Thyroid gland (tissue), 4 donors: ENCODE measurements around the gene CSTF1. TPM values are rescaled to one million over a fixed set of nuclear protein-coding genes. Genes with fewer than 3 reads are reported as not detected.

Experiments used
- DNase-seq, 2 donors: peaks; one replicate each; pipeline ENCODE4 v3.0.0-alpha.2; 2019
- H3K27ac ChIP-seq, 3 donors: fragments of 200-600 bp; sonication (generic); 1 replicate in 2 of 3; 2 replicates in 1 of 3; pipeline ENCODE4 v1.5.1; 2016 to 2019; ENCODE audit warnings: mild to moderate bottlenecking in 1 of 3, moderate library complexity in 1 of 3
- H3K27me3 ChIP-seq: fragments of 200-600 bp; sonication (generic); one replicate; pipeline ENCODE4 v1.5.1; 2019
- H3K36me3 ChIP-seq, 2 donors: fragments of 200-600 bp; sonication (generic); one replicate each; pipeline ENCODE4 v1.5.1; 2016 to 2019
- H3K4me1 ChIP-seq, 2 donors: fragments of 200-600 bp; sonication (generic); one replicate each; pipeline ENCODE4 v1.5.1; 2017 to 2019
- H3K4me3 ChIP-seq, 3 donors: fragments of 200-600 bp; sonication (generic); replicated peaks in 1 of 3; 1 replicate in 2 of 3; 2 replicates in 1 of 3; pipeline ENCODE4 v1.5.1; 2016; ENCODE audit warnings: mild to moderate bottlenecking in 1 of 3
- H3K9me3 ChIP-seq: fragments of 200-600 bp; sonication (generic); one replicate; pipeline ENCODE4 v1.5.1; 2017
- POLR2A ChIP-seq, 2 donors: fragments of 450-650 bp; IDR thresholded peaks; one replicate each; pipeline ENCODE4 v1.6.1; 2017; ENCODE audit warnings: antibody characterized with exemption in 2 of 2, mild to moderate bottlenecking in 2 of 2, moderate library complexity in 1 of 2
- WGBS, 2 donors: methylation state at CpG; one replicate each; pipeline ENCODE4 v1.1.5; 2017; 5-methylcytosine and 5-hydroxymethylcytosine counted together
- intact Hi-C: fragments of 100-400 bp; cut with DNase I; formaldehyde crosslinking; loops from one replicate; pipeline ENCODE4 v1.15.1; 2023
- total RNA-seq, 4 donors: library from RNA; depleted of rRNA; stranded (reverse); fragments of >200 nt; gene quantifications; one replicate each; pipeline ENCODE4 v1.2.3, GENCODE V29; 2016
- TF ChIP-seq, protein P1 (sequence below), 6 experiments: fragments of 200-600 bp in 3 of 6; fragments of 450-650 bp in 3 of 6; sonication (generic) in 3 of 6; IDR thresholded peaks; one replicate each; pipeline ENCODE4 v1.5.1; 2016 to 2019; ENCODE audit warnings: antibody characterized with exemption in 6 of 6, mild to moderate bottlenecking in 2 of 6, inconsistent platforms in 1 of 6, moderate library complexity in 1 of 6

The CSTF1 gene
- total RNA-seq, 4 donors from 2014 or later: 26.9 to 36.8 (median 32.6) TPM

DNA sequence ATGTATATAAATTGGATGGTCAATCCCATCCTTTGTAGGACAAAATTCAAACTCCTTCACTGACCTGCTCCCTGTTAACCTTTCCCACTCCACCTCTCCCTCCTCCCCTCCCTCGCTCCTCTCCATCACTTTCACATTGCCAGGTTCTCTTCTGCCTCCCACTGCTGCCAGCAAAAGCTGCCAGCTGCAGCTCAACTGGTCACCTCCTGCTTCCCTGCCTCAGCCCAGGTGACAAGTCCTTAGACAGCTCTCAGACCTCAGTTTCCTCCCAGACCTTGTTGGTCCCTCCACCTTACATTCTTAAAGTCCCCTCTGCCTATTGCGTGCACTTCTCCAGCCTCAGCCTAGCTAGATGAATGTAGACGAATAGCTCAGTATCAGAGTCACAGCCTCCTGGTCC, 52.7 kb downstream of the CSTF1 start:
- WGBS, 2 donors: 86 to 91% methylated on average over 3 of the region's 3 CpGs
- TF ChIP-seq POLR2A (IDR thresholded peaks at IDR 0.05): no peak
- TF ChIP-seq, protein P1, sequence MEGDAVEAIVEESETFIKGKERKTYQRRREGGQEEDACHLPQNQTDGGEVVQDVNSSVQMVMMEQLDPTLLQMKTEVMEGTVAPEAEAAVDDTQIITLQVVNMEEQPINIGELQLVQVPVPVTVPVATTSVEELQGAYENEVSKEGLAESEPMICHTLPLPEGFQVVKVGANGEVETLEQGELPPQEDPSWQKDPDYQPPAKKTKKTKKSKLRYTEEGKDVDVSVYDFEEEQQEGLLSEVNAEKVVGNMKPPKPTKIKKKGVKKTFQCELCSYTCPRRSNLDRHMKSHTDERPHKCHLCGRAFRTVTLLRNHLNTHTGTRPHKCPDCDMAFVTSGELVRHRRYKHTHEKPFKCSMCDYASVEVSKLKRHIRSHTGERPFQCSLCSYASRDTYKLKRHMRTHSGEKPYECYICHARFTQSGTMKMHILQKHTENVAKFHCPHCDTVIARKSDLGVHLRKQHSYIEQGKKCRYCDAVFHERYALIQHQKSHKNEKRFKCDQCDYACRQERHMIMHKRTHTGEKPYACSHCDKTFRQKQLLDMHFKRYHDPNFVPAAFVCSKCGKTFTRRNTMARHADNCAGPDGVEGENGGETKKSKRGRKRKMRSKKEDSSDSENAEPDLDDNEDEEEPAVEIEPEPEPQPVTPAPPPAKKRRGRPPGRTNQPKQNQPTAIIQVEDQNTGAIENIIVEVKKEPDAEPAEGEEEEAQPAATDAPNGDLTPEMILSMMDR (IDR thresholded peaks at IDR 0.05): no peak

DNA sequence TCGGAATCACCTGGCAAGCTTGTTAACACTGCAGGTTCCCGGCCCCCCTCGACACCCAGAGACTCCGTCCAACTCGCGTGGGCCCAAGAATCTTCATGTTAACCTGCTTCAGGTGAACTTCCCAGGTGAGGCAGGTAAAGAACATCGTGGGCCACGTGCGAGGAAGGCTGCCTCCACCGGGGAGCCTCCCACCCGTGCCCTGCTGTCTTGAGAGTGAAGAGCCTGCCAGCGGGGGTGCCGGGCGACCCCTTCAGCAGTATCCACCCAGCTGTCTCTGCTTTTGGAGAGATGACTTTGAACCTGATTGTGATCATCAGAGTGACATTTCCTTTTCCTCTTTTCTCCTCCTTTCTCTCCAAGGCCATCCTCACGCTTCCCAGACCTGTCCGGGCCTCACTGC, 53.1 kb downstream of the CSTF1 start:
- Histone ChIP-seq H3K4me1 (no peaks in the 10 kb centered on the region), H3K27me3 (no peaks in the 10 kb centered on the region), H3K9me3 (no peaks in the 10 kb centered on the region), H3K36me3 (no peaks in the 10 kb centered on the region), H3K4me3 (no peak overlapping the region), H3K27ac (no peak overlapping the region)
- intact Hi-C loops: no loop called here
- DNase-seq: no peak
- 86 to 90% methylated on average over 16 of the region's 16 CpGs for WGBS, 2 donors
- TF ChIP-seq, protein P1 (IDR thresholded peaks at IDR 0.05): no peak
- no peak for TF ChIP-seq POLR2A (IDR thresholded peaks at IDR 0.05)

More for the DNA sequence above, 52.7 kb downstream of the CSTF1 start:
- no peaks in the 10 kb centered on the region for H3K9me3 ChIP-seq
- peaks cover 1 to 3% of the 10 kb centered on the region in 2 donors for H3K4me1 ChIP-seq
- DNase-seq: no peak
- no peak overlapping the region for H3K4me3 ChIP-seq
- H3K27ac ChIP-seq: no peak overlapping the region
- no peaks in the 10 kb centered on the region for H3K27me3 ChIP-seq
- intact Hi-C loops: no loop called here
- H3K36me3 ChIP-seq: no peaks in the 10 kb centered on the region

DNA sequence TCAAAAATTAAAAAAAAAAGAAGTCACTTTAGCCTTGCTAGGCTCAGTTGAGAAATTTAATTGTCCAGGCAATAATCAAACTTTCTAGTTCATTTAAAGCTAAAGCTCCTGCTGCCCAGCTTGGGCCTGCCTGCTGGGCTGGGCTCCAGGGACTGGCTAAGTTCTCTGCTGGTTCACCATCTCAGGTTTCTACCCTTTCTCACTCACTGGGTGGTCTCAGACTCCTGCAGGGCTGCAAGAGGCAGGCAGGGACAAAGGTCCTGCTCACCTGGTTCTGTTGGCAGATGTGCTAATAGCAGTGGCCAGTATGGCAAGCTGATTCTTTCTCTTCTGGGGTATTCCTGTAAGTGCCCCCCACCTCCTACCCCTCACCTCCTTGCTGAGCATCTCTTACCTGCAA, 54.8 kb downstream of the CSTF1 start:
- Histone ChIP-seq H3K27me3 (no peaks in the 10 kb centered on the region), H3K4me1 (no peaks in the 10 kb centered on the region), H3K4me3 (no peak overlapping the region), H3K27ac (no peak overlapping the region), H3K36me3 (no peaks in the 10 kb centered on the region), H3K9me3 (no peaks in the 10 kb centered on the region)
- TF ChIP-seq, protein P1 (IDR thresholded peaks at IDR 0.05): no peak
- no peak for TF ChIP-seq POLR2A (IDR thresholded peaks at IDR 0.05)
- DNase-seq: no peak
- intact Hi-C loops: no loop called here

DNA sequence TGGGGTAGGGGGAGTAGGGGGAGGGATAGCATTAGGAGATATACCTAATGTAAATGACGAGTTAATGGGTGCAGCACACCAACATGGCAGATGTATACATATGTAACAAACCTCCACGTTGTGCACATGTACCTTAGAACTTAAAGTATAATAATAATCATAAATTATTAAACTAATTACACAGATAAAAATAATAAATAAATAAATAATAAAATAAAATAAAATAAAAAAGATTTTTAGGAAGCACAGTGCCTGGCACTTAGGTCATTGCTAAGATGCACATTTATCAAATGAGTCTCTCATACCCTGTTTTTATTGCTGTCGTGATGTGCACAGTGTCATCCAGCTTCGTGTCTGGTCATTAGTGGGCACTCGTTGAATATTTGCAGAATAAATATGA, 57.0 kb downstream of the CSTF1 start:
- DNase-seq: no peak
- TF ChIP-seq, protein P1 (IDR thresholded peaks at IDR 0.05): no peak
- TF ChIP-seq POLR2A (IDR thresholded peaks at IDR 0.05): no peak
- Histone ChIP-seq H3K4me3 (no peak overlapping the region), H3K4me1 (no peaks in the 10 kb centered on the region), H3K9me3 (no peaks in the 10 kb centered on the region), H3K36me3 (no peaks in the 10 kb centered on the region), H3K27ac (no peak overlapping the region), H3K27me3 (no peaks in the 10 kb centered on the region)
- intact Hi-C loops: no loop called here
- WGBS, 2 donors: 88 to 93% methylated on average over 5 of the region's 5 CpGs

DNA sequence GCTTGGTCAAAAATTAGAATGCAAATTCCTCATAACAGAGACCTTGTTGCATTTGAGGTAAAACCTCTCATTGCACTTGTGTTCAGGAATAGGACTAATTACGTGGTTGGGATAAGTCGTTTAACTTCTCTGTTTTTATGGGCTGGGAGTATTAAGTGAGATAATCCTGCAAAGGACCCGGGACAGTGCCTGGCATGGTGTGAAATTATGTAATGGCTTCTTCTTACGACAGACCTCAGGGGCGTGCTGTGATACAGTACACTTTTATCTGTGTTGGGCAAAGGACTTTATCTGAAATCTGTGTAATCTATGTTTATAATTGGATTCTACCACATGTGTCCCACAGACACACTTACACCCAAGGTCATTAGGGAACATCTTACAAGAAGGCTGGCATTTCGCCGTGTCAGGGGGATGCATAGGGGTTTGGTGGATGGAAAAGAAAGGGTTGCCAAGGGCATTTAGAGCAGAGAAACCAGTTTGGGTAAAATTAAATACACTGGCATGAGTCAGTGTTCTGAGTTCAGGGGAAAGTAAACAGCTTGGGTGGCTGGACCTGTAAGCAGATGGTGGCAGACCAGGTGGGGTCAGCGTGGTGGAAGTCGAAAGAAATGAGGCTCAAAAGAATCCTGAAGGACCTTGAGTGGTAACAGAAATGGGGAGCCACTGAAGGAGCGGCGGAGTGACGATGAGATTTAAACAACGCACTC, 58.8 kb downstream of the CSTF1 start:
- no peaks in the 10 kb centered on the region for H3K36me3 ChIP-seq
- H3K9me3 ChIP-seq: no peaks in the 10 kb centered on the region
- DNase-seq: no peak
- no peak overlapping the region for H3K4me3 ChIP-seq
- H3K27me3 ChIP-seq: no peaks in the 10 kb centered on the region
- no peak overlapping the region for H3K27ac ChIP-seq
- H3K4me1 ChIP-seq: no peaks in the 10 kb centered on the region
- intact Hi-C loops: no loop called here
- no peak for TF ChIP-seq POLR2A (IDR thresholded peaks at IDR 0.05)
- TF ChIP-seq, protein P1 (IDR thresholded peaks at IDR 0.05): no peak
- 82 to 86% methylated on average over 13 of the region's 13 CpGs for WGBS, 2 donors
